HG03342 (cell line): ENCODE data around the gene QRSL1.
"Not testable (repeated sequence)": the region's sequence is repeated elsewhere in the genome, so short reads cannot be mapped to it uniquely, and the experiment has no call there.

Source experiments
- ATAC-seq: cut with Tn5 transposase; IDR thresholded peaks from one replicate; pipeline ENCODE4 v1.9.1; 2021; ENCODE audit warnings: mild to moderate bottlenecking, moderate library complexity; ENCODE audit not compliant: unreplicated experiment

QRSL1 gene

GRCh38 chr6:106622412-106622811 lies 7.0 kb upstream of the QRSL1 start:
- no peak for ATAC-seq

- ATAC-seq: no peak
Measured at GRCh38 chr6:106623039-106623438, 6.3 kb upstream of the QRSL1 start.

- ATAC-seq: peak; percentile 35
Measured at GRCh38 chr6:106626485-106626884, 2.9 kb upstream of the QRSL1 start.

- ATAC-seq: not testable (repeated sequence)
Measured at GRCh38 chr6:106627760-106628159, 1.6 kb upstream of the QRSL1 start.

- peak; percentile 11 for ATAC-seq
Measured at GRCh38 chr6:106628658-106629102, 698 bp upstream of the QRSL1 start.

GRCh38 chr6:106629859-106630163 lies 433 bp downstream of the QRSL1 start:
- no peak for ATAC-seq

- no peak for ATAC-seq
Measured at GRCh38 chr6:106630366-106630765, 988 bp downstream of the QRSL1 start.

GRCh38 chr6:106631346-106631745 lies 2.0 kb downstream of the QRSL1 start:
- no peak for ATAC-seq

- no peak for ATAC-seq
Measured at GRCh38 chr6:106634565-106634964, 5.2 kb downstream of the QRSL1 start.

GRCh38 chr6:106637051-106637716 lies 7.8 kb downstream of the QRSL1 start:
- peak; percentile 33 for ATAC-seq

GRCh38 chr6:106637717-106638341 lies 8.5 kb downstream of the QRSL1 start:
- peak; percentile 71 for ATAC-seq

- ATAC-seq: no peak
Measured at GRCh38 chr6:106639812-106640211, 10.4 kb downstream of the QRSL1 start.

- no peak for ATAC-seq
Measured at GRCh38 chr6:106642476-106642875, 13.1 kb downstream of the QRSL1 start.

GRCh38 chr6:106643061-106643460 lies 13.7 kb downstream of the QRSL1 start:
- no peak for ATAC-seq

GRCh38 chr6:106648651-106649308 lies 19.4 kb downstream of the QRSL1 start:
- peak; percentile 81 for ATAC-seq

- no peak for ATAC-seq
Measured at GRCh38 chr6:106658469-106658868, 29.1 kb downstream of the QRSL1 start.

GRCh38 chr6:106659859-106660258 lies 30.5 kb downstream of the QRSL1 start:
- ATAC-seq: no peak

- no peak for ATAC-seq
Measured at GRCh38 chr6:106662458-106662857, 33.1 kb downstream of the QRSL1 start.

- peak; percentile 97 for ATAC-seq
Measured at GRCh38 chr6:106666282-106667021, 37.1 kb downstream of the QRSL1 start.

- ATAC-seq: no peak
Measured at GRCh38 chr6:106667022-106667402, 37.6 kb downstream of the QRSL1 start.

- no peak for ATAC-seq
Measured at GRCh38 chr6:106670236-106670635, 40.9 kb downstream of the QRSL1 start.

GRCh38 chr6:106671651-106672050 lies 42.3 kb downstream of the QRSL1 start:
- no peak for ATAC-seq
